GM21367 (cell line): ENCODE results near the gene TAF10.
A peak's percentile ranks its signal among the peaks of the same experiment; 100 is the strongest.

Experiments
- ATAC-seq: cut with Tn5 transposase; IDR thresholded peaks from one replicate; pipeline ENCODE4 v1.9.1; 2021; ENCODE audit not compliant: unreplicated experiment

Gene TAF10

GRCh38 chr11:6625832-6626420 is 13.9 kb upstream of the TAF10 start:
- ATAC-seq: no peak

GRCh38 chr11:6625156-6625831 is 13.3 kb upstream of the TAF10 start:
- no peak for ATAC-seq

DNA sequence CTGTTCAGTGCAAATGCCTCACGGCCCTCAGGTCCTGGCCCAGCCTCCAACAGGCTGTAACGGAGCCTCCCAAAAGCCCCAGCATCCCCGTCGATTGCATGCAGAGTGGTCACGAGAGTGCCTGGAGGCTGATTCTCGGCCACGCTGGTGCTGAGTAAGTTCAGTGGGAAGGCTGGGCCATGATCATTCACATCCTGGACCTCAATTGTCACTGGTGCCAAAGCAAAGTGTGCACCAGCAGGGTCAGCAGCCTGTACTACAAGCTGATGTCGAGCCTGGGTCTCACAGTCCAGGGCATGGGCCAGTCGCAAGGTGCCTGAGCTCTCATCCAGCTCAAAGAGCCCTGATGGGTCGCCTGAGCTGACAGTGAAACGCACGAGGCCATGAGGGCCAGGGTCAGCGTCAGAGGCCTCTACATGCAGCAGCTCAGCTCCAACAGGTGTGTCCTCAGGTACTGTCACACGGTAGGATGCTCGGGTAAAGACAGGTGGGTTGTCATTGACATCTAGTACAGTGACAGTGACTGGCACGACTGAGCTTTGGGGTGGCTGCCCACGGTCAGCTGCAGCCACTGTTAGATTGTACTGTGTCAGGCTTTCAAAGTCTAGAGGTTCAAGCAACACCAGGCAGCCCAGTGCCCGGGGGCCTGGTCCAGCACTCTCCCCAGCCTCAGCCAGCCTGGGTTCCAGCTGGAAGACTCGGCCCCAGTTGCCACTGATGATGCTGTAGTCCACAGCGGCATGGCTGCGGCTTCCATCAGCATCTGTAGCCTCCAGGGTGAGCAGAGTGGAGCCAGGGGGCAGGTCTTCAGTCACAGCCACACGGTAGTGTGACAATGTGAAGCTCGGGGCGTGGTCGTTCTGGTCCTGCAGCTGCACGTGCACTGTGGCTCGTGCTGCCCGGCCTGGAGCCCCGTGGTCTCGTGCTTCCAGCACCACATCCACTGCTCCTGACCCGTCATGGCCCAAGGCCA is 11.7 kb upstream of the TAF10 start:
- no peak for ATAC-seq

- ATAC-seq: no peak
Observed at GRCh38 chr11:6622261-6623171, 10.5 kb upstream of the TAF10 start.

DNA sequence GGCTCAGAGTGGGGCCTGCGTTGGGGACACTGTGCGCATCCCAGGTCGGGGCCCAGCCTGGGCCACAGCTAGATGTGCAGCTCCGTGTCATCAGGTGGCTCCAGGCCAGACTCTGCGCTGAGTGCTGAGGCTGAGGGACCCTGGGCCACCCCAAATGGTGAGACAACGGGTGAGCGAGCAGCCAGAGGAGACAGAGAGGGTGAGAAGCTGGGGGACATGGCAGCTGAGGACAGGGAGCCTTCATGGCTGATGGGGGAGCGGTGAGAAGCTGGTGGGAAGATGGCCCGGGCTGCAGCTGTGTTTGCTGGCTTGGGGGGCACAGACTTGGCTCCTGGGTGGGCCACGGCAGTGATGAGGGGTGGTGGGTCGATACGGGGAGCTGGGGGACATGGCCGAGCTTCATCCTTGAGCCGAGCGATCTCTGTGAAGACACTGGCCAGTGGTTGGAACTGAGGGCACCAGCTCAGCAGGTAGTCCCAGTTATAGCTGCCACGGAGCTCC is 9.7 kb upstream of the TAF10 start:
- ATAC-seq: no peak

GRCh38 chr11:6620636-6621035 is 8.6 kb upstream of the TAF10 start:
- no peak for ATAC-seq

DNA sequence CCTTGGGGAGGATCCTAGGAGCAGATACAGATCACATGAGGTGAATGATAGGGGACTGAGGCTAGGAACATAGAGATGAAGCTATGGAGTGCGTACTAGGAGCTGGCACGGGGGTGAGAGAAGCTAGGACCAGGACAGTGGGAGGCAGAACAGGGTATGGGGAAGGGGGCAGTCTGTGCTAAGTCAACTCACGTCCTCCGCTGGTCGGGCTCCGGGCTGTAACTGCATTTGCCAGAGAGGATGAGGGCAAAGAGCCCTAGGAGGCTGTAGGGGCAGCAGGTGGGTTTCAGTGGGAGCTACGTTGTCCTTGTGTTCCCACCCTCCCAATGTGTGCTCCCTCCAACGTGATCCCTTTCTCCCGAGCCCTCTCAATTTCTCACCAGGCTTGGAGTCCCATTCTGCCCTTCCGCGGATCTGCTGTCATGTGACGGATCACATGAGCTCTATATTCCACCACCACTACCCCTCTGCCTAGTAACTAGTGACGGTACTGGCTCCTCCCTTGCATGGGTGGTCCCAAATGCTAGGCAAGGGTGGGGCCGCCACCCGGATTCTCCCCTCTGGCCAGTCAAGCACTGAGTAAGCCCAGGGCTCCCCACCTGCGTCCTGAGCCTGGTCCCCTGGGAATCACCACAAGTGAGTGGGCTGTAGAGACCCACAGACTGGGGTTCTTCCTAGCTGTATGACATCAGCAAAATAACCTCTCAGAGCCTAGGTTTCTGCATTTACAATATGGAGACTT is 7.2 kb upstream of the TAF10 start, which contains the start of gene TPP1:
Gene TPP1 (minus strand): TSS at position 419 of the 742 bp plus-strand sequence. CDS start 22 bp downstream, at position 397.
- peak; percentile 99 for ATAC-seq

GRCh38 chr11:6618117-6619003 is 6.3 kb upstream of the TAF10 start:
- ATAC-seq: no peak

DNA sequence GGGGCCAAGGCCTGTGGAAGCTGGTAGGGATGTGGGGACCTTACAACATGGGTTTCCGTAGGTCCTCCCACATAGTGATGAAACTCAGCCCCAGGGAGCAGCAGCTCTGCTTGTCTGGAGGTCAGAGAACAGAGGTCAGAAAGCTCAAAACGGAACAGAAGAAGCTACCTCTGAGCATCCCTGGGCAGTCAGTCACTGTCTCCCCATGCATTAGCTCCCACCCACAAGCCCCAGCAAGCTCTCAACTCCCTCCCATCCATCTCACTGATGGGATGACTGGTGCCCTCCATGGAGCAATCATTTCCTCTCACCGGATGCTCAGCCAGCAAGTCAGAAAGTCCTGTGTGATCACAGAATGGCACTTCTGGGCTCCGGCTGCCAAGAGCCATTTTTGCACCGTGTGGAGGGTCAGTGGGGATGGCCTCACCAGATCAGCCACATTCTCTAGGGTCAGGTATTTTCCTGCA is 5.3 kb upstream of the TAF10 start:
- ATAC-seq: no peak

GRCh38 chr11:6616596-6617250 is 4.7 kb upstream of the TAF10 start:
- ATAC-seq: no peak

DNA sequence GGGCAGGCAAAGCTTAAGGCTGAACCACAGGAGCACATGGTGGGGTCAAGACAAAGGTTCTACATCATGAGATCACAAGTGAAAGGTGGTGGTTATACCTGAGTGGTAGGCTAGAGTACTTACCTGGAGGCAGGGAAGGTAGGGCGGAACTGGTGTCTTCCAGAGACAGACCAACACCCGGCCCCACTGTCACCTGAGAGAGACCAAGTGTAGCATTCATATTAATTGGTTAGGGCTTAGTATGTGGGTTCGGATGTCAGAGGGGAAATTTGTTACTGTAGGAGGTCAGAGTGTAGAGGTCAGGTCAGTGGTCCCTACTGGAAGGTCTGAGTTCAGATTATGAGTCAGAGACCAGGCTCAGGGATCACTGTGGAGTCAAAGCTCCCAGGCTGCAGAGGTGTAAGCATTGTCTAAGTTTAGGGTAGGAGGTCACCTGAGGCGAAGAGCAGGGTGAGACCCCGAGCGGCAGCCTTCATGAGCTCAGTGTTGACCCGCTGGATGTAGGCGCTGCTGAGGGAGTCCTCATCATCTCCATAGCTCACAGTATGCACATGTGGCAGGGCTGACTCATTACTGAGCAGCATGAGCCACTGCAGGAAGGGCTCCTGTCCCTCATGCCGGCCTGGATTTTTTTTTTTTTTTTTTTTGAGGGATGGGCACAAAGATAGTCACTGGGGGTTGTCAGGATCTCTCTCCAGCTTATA is 4.0 kb upstream of the TAF10 start:
- ATAC-seq: no peak

- no peak for ATAC-seq
Observed at GRCh38 chr11:6615046-6615445, 3.0 kb upstream of the TAF10 start.

DNA sequence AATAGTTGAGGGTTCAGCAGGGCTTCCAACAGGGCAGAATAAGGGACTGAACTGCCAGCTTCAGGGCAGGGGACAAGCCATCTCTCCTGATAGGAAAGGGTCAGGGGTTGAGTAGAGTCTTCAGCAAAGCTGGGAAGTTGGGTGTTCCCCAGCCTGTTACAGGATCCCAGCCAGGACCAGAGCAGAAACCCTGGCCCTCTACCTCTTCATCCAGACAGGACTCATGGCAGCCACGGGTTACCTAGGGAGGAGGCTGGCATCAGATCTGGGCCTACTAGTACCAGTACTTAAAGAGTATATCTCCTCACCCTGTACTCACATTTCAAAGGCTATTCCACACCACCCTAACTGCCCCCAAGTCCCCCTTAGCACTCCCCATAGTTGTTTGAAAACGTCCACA is 2.4 kb upstream of the TAF10 start:
- ATAC-seq: no peak

- ATAC-seq: no peak
Observed at GRCh38 chr11:6613496-6613895, 1.5 kb upstream of the TAF10 start.

GRCh38 chr11:6611963-6612212 is 128 bp downstream of the TAF10 start:
- no peak for ATAC-seq

- peak; percentile 0 for ATAC-seq
Observed at GRCh38 chr11:6611092-6611962, 689 bp downstream of the TAF10 start.

GRCh38 chr11:6610591-6610990 is 1.4 kb downstream of the TAF10 start:
- no peak for ATAC-seq
